Left kidney (tissue), 2 donors: ENCODE results near the gene SLC38A4. TPM values are rescaled to one million over a fixed set of nuclear protein-coding genes. Genes with fewer than 3 reads are reported as not detected.

Experiments used
- DNase-seq: peaks from one replicate; pipeline ENCODE4 v3.0.0-alpha.2; 2013
- polyA plus RNA-seq: library from polyadenylated mRNA; unstranded; fragments of 120-200 nt; gene quantifications from one replicate; pipeline ENCODE4 v1.2.1, GENCODE V29; 2013; ENCODE audit not compliant: insufficient read length

The SLC38A4 gene
- polyA plus RNA-seq, 1 donor, result 27.1 TPM

DNA sequence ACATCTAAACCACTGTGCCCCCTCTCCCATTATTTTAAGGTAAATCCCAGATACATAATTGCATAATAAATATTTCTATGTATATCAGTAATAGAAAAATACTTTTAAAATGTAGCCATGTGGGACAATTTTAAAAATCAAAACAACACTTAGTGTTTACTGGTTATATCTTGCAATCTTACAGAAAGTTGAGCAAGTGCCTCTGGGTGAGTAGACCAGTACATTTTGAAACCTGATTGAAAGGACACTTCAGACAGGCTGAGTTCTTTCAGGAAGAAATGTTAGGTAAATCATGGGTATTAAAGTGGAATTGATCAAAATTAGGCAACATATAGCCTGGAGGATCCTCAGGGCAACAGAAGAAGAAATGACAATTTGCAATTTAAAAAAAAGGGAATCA, 7.2 kb downstream of the SLC38A4 start:
- DNase-seq, result no peak

DNA sequence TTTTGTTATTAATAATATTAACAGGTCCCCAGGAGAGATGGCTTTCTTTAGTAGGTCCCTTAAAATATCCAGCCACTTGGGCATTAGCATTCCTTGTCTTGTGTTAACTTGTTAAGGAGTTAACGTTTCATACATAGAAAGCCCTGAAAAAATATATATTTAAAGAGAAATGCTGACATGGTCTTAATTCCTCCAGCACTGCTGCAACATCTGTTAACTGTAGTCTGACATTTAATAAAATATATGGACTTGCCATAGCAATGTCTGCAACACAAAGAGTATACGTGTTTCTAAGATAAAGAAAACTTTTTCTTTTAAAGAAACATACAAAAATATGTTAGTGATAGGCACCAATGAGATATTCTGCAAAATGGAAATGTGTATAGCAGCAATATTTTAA, 10.0 kb downstream of the SLC38A4 start:
- DNase-seq, result no peak

DNA sequence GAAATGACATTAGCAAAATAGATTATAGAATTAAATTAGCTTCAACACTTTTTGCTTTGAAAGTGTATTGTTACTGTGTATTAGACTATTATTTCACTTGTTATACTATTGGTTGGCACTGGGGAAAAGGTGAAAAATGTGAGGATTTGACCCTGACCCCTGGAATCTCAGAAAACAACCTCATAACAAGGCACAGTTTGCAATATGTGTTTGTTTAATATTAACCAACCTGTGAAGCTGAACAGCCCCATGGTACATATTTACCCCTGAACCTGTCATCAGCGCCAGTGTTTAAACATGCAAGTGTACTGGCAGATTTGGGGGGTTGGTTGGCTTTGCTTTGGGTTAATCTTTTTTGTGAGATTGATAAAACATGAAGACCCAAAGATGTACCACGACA, 11.7 kb downstream of the SLC38A4 start:
- DNase-seq, result no peak

DNA sequence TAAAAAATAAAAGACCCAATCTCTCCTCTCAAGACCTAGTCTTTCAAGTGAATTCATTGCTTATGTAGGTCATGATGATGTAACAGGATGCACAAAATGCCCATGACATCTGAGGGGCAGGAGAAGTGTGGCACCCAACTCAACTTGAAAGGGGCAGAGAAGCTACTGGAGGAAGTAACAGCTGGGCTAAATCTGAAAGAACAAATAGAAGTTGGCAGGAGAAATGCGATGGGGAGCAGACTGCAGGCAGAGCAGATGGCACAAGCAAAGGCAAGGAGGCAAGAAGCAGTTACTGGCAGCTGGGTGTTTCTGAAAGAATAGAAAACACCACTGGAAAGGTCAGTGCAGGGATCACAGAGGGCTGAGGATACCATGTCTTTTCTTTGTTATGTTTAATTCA, 14.6 kb downstream of the SLC38A4 start:
- DNase-seq, result no peak

DNA sequence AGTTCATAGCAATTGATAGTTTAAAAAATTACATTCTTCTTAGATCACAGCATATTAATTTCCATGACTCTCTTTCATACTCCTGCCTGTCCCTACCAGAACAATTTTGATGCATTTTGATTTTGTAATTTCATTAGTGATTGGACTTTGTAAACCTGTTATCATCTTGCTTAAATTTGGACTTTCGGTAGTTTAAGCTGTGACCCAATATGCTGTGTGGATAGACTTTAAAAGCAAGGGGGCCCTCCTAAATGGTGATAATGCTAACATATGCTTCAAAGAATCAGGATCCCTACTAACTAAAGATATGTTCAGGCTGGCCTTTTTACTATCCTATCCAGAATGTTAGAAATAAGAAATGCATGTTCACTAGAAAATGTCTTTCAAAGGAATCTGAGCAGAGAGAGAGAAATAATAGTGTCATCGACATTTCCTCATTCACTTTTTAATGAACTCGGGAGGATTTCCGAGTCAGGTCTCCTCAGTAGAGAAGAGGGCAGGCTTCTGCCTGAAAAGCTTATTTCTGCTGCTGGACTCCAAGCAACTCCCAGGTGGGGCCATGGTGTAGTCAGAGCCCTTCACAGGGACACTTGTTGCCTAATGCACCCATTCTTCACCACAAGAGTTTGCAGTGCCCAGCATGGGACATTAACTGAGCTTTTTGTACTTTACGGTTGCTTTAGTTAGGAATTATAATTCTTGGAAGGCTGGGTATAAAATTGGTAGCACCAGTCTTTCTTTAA, 16.7 kb downstream of the SLC38A4 start:
- no peak for DNase-seq

DNA sequence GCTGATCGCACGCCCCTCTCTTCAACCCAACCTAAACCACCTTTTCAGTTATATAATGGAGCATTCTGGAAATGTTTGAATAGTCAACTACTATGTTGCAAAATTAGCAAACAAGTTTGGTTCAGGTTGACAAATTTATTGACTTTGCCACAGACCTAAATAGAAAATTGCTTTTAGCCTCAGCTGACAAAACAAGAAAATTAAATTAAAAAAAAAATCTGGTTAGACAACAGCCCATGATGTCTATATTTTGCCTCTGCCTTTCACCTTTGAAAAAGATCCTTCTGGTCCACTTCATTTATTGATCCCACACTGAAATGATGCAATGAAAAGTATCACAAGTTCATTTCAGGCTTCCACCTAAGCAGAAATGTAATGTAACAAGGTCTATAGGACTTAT, 17.5 kb downstream of the SLC38A4 start:
- no peak for DNase-seq

DNA sequence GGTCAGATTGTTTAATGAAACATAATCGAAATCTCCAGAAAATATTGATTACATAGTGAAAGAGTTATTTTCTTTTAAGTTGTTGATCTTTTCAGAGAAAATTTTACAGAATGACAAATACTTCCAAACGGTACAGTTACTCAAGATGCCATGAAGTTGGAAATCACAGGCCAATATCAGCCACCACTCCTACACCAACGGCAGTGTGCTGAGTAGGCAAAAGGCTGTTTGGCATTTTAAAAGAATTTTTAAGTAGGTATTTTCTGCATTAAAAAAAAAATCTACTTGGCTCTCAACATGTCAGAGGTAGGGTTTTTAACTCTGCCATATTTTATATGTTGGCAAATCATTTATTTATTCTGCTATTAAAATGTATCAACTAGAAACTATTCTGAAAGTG, 21.7 kb downstream of the SLC38A4 start:
- DNase-seq, result no peak

DNA sequence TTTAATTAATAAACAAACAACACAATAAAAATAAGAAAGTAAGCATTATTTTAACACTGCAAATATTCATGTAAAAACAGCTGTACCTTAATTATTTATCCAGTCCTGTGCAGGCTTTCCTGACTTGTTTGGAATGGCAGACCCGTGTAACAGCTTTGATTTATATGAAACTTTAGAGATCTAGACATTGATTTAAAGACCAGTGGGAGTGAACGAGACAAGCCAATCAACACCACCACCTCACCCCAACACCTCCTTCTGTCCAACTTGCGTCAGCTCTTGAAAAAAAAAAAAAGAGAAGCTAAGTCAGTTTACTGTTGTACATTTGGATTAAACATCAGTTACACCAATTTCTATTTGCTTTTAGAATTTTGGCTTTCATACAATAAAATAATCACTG, 22.3 kb downstream of the SLC38A4 start:
- no peak for DNase-seq

DNA sequence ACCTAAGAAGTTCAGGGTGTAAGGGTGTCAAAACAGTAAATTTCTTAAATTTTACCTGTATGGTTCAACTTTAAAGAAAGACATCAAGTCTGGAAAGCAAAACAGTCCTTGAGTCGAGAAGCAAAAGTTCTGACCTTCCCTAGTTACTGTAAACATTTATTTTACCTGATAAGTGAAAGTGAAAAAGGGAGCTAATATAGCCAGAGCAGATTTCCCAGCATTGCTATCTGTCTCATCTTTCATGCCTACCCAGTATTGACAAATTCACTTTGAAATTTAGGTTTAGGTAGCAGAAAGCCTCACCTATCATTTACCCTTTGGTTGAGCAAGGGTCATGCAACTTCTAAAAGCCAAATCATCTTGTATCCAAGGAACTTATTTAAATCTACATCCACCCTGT, 24.5 kb downstream of the SLC38A4 start:
- DNase-seq, result no peak

DNA sequence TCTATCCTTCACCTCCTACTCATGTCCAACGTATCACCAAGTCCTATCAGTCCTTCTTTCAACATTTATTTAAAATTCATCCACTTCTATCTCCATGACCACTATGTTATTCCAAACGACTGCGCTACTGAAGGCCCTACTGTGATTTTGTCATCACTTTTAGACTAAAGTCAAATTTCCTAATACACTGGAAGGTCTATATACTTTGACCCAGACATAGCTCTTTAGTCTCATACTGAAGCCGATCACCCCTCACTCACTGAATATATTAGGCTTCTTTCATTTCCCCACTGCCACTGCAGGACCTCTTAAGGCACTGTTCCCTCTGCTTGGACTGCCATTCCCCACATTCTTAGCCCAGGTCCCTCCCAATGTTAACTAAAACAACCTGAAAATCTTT, 25.6 kb downstream of the SLC38A4 start:
- no peak for DNase-seq

DNA sequence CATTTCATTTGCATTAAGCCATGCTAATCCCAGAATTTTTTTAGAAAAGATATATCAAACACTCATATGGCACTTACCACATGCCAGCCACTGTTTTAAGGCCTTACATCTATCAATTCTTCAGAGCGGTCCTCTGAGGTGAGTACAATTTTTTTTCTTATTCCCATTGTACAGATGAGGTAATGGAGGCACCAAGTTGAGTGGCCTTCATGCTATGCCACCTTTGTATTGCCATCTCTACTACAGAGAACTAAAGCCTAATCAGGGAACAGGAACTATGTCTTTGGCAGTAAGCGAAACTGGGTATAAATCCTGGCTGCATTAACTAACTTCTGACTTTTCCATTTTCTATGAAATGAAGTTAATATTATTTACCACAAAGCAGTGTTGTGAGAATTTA, 27.1 kb downstream of the SLC38A4 start:
- no peak for DNase-seq

DNA sequence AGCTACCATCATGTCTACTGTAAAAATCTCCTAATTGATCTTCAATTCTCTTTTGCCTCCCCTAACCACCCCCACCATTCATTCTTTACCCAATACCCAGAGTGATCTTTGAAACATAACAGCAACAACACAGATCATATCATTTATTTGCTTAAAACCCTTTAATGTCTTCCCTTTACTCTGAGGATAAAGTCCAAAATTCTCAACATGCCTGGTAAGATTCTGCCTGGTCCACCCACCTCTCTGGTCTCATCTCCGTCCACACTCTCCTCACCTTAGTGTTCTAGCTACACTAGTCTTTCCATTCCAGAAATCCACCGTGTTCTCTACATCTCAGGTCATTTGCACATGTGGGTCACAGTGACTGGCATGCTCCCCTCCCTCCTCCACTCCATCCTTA, 27.7 kb downstream of the SLC38A4 start:
- no peak for DNase-seq

DNA sequence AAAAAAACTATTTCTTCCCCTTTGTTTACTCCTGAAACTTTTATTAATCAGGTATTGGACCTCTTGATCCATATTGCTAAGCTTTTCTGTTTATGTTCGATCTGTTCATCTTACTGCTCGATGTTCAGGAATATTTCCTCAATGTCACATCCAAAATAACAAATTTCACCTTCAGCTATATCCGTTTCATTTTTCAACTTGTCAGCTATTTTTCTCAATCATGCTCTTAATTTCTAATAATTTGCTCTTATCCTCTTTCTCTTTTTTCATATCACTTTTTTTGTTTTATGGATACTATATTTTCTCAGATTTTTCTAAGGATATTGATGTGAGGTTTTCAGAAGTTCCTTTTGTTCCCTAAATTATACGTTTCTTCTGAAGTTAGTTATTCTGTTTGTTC, 29.8 kb downstream of the SLC38A4 start:
- no peak for DNase-seq

DNA sequence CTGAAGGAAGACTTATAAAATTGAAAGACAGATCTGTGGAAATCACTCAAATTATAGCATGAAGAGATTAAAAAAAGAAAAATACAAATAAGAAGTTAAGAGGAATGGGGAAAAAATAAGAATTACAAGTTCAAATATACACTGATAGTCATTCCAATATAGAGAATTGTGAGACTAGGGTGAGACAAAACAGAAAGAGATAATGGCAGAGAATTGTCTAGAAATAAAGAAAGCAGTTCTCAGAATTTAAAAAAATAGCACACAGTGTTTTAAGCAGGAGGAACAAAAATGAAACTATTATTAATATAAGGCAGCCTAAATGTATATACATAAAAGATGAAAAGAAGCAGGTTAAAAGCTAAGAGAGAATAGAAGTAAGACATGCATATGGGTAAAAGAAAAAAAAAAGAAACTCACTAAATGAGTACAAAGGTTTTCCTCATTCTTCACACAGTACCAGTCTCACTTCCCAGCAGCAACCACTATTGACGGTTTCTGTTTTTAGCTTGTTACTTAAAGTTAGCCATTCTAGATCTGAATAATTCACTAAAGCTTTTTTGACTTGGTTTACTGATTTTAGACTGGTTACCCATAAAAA, 31.1 kb downstream of the SLC38A4 start:
- DNase-seq, result no peak

DNA sequence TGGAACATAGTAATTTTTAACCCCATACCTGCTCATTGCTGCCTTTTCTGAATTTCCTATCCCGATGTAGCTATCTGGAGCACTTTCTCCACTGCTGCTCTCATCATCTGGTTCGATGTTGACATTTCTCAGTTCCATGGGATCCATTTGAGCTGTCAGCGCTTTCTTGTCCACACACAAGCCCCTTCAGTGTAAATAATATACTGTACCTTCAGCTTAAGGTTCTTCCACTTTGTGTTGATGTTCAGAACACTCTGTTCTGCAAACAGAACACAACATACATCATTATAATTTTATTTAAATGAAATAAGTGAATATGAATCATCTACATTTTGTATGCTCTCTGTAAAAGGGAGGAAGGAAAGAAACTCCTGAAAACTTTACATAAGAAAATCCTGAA, 32.9 kb downstream of the SLC38A4 start:
- DNase-seq, result no peak

DNA sequence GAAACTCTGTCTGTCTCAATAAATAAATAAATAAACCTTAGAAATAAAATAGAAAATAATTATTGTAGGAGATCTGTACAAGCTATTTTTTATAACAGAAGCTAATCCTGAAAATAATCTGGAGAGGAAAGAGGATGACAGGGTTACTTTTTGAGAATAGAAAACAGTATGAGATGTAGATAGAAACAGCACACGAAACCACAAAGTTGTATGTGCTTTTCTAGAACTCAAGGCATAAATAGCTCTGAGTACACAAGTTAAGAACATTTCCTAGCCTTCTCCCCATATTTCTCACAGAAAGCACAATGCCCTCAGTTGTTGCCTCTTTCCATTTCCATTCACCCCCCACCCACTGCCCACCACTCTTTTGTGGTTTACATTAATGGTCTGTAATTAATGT, 35.7 kb downstream of the SLC38A4 start:
- no peak for DNase-seq

DNA sequence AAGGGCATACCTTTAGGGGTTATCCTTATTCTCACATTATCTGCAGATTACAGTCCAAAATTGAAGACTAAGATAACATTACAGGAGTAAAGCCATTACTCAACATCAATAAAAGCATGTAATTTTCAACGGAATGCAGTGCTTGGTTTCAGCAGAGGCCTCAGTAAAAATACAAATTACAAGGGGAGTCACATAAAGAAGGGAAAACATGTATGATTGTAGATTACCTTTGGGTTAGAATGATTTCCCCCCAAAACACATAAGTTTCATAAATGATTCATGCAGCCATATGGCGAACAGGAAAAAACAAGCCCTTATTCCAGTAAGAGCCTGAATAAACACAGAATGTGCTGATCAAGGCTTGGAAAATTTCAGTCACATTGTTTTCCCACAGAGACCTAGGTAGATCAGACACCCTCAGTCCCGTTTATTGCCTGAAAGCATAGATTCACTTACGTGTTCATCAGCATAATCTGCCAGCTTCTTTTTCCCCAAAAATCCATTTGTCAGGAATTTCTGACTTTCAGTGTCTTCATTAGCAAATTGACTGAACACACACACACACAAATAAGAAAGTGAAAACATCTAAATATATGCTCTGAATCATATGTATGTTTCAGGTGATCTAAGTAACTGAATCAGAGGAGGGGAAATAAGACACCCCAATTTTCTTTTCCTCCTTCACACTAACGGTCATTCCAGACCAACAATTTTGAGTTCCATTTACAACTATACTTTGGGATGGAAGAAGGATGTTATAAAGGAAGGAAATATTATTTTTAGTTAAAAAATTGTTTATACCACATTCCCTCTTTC, 37.5 kb downstream of the SLC38A4 start:
- no peak for DNase-seq

DNA sequence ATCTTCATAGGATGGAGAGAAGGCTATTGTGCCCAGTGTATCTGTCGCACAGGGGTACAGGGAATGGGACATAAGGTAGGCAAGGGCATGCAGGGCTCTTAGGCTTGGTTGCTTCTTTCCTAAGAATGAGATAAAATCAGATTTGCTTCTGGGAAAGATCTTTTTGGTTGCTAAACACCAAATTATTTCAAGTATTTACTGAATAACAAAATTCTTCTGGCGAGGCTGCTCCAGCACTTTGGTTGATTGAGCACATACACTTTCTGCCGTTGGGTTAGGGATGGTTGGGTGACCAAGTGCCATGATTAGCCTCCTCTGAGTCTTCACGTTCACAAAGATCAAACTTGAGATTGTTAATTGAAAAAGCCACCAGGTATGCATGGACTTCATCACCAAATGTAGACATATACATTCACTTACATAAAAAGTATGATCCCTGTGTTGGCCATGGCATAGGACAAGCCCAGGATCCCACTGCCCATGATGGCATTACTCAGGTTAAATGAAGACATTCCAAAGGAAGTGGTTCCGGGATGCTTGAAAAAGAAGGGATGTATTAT, 38.2 kb downstream of the SLC38A4 start:
- DNase-seq, result no peak

DNA sequence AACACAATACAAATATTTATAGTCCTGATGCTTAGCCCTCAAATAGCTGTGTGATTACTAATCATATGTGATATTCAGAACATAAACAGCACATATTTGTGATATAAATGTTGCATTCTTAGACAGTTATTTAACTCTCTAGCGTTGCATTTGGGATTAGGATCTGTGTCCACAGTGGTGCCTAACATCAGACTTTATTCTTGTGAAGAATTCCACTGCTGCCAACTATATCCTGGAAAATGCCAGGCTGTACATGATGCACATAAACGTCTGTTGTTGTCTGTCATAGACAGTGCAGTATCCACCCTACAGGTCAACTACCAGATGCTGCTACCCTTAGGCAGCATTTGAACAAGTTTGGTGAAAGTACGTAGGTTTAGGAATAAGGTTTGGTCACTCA, 39.0 kb downstream of the SLC38A4 start:
- DNase-seq, result no peak

DNA sequence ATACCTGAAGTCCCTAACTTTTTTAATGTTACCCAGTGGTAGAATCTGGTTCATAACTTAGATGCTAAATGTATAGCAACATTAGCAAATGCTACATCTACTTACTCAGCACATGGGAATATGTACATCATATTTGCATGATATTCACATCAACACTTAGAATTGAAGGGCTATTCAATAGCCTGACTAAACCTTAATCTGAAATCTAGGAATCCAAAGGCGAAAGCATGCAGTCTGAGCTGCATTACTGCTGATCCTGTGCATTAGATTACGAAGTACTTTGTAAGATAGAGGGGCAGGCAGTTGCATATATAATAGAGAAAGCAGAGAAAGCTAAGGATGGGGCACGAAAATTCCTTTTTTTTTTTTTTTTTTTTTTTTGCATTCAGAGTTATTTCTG, 40.4 kb downstream of the SLC38A4 start:
- no peak for DNase-seq

DNA sequence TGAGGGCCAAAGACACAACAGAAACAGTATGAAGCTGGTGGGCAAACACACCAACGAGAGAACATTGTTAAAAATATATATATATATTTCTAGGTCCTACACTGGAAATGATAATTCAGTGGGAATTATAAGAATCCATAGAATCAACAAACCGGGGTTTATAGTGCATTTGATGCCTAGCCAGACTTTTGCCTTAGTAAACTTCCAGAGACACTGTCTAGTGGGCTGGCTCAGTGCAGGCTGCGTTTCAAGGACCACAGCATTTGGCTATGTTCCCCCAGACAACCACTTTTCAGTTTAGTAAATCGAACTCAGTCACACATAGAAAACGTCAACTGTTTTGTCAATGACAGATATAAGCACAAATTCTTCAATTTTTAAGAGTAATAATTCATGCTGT, 41.9 kb downstream of the SLC38A4 start:
- no peak for DNase-seq

DNA sequence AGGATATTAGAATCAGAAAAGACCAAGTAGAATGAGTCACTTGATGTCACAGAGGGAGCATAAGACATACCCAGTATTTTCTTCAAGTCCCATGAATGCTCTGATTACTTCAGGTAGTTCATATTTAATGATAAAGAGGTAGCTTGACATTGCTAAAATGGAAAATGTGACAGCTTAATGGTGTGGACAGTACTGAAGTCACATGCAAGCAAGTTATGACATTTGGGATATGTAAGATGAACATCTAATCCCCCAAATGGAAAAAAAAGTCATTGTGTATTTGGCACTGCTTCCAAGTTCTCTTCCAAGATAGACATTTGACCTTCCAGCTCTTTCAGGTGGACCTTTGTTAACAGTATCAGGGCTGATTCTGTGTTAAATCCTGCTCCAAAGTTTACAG, 45.9 kb downstream of the SLC38A4 start:
- no peak for DNase-seq

DNA sequence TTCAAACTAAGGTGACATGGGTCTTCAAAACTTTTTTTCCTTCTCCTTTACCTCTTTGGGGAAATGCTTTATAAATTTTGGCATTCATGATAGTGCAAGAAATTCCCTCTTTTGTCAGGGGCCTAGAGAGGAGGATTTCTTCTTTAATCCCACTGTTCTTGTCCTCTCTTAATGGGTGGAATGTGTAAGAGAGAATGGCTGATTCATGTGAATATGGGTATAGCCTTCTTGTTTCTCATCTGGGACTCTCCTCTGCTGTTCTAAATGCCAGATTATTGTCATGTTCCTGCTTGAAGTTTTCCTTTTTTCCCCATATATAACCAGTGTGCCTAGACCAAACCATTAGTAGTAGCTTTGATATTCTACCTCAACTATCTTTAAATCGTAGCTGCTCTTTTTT, 46.7 kb downstream of the SLC38A4 start:
- no peak for DNase-seq
